Nephron progenitor cell (in vitro differentiated cells): ENCODE data around the gene KCNAB1.

ENCODE experiments used
- DNase-seq: peaks from one replicate; pipeline ENCODE4 v3.0.0; 2021
- H3K27ac Mint-ChIP-seq: 2 replicates; pipeline ENCODE4 v1.8.0; 2021; ENCODE audit warnings: mild to moderate bottlenecking, moderate library complexity, mixed read lengths
- H3K27me3 Mint-ChIP-seq: 2 replicates; pipeline ENCODE4 v1.8.0; 2021; ENCODE audit warnings: mild to moderate bottlenecking, low read depth, mixed read lengths; ENCODE audit not compliant: poor library complexity
- H3K36me3 Mint-ChIP-seq: 2 replicates; pipeline ENCODE4 v1.8.0; 2021; ENCODE audit warnings: low read depth, mixed read lengths
- H3K4me1 Mint-ChIP-seq: 2 replicates; pipeline ENCODE4 v1.8.0; 2021; ENCODE audit warnings: mixed read lengths
- H3K4me3 Mint-ChIP-seq: 2 replicates; pipeline ENCODE4 v1.8.0; 2021; ENCODE audit warnings: mild to moderate bottlenecking, moderate library complexity, mixed read lengths
- H3K9me3 Mint-ChIP-seq: 2 replicates; pipeline ENCODE4 v1.8.0; 2021; ENCODE audit warnings: mild to moderate bottlenecking, moderate library complexity, mixed read lengths
- TF ChIP-seq, protein P1 (sequence below): fragments of 200-600 bp; sonication (generic); IDR thresholded peaks from 2 replicates; pipeline ENCODE4 v1.5.0; 2021; ENCODE audit warnings: antibody characterized with exemption

The KCNAB1 gene

DNA sequence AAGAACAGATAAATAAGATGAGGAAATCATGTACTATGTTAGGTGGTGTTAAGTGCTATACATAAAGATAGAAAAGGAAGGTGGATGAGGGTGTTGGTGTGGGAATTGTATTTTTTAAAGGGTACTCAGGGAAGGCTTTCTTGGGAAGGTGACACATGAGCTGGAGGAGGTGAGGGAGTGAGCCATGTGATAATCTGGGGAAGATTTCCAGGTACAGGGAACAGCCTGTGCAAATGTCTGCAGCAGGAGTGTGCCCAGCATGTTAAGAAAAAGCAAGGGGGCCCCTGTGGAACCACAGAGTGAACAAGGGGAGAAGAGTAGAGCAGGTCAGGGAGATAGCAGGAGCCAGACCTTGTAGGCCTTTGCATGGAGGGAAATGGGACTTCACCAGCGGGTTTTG is 258.9 kb downstream of the KCNAB1 start:
- TF ChIP-seq, protein P1, sequence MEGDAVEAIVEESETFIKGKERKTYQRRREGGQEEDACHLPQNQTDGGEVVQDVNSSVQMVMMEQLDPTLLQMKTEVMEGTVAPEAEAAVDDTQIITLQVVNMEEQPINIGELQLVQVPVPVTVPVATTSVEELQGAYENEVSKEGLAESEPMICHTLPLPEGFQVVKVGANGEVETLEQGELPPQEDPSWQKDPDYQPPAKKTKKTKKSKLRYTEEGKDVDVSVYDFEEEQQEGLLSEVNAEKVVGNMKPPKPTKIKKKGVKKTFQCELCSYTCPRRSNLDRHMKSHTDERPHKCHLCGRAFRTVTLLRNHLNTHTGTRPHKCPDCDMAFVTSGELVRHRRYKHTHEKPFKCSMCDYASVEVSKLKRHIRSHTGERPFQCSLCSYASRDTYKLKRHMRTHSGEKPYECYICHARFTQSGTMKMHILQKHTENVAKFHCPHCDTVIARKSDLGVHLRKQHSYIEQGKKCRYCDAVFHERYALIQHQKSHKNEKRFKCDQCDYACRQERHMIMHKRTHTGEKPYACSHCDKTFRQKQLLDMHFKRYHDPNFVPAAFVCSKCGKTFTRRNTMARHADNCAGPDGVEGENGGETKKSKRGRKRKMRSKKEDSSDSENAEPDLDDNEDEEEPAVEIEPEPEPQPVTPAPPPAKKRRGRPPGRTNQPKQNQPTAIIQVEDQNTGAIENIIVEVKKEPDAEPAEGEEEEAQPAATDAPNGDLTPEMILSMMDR, result no peak
- Mint-ChIP-seq H3K4me3 (no peak overlapping the region), H3K9me3 (no peaks in the 10 kb centered on the region), H3K27me3 (peaks cover 7% of the 10 kb centered on the region), H3K27ac (no peak overlapping the region), H3K4me1 (peaks cover 18% of the 10 kb centered on the region), H3K36me3 (no peaks in the 10 kb centered on the region)
- DNase-seq, result no peak

DNA sequence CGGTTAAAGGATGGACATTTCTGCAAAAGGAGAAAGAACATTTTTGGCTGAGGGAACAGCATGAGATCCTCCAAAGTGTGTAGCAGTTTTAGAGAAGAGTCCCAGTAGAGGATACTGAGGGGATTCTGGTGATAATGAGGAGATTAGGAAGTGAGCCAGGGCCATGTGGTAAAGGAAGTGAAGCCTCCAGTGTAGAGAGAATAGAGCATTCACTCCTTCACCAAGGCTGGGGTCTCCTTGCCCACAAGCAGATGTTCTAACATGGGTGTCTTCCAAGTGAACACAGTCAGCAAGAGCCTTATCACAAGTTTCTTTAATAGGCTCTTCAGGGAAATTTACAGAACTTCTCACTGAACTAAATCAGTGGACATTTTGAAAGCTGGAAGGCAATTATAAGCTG is 260.9 kb downstream of the KCNAB1 start:
- TF ChIP-seq, protein P1, result no peak
- H3K4me1 Mint-ChIP-seq, result peaks cover 15% of the 10 kb centered on the region
- no peaks in the 10 kb centered on the region for H3K9me3 Mint-ChIP-seq
- no peaks in the 10 kb centered on the region for H3K36me3 Mint-ChIP-seq
- H3K27ac Mint-ChIP-seq, result no peak overlapping the region
- DNase-seq, result no peak
- H3K4me3 Mint-ChIP-seq, result no peak overlapping the region
- peaks cover 9% of the 10 kb centered on the region for H3K27me3 Mint-ChIP-seq

DNA sequence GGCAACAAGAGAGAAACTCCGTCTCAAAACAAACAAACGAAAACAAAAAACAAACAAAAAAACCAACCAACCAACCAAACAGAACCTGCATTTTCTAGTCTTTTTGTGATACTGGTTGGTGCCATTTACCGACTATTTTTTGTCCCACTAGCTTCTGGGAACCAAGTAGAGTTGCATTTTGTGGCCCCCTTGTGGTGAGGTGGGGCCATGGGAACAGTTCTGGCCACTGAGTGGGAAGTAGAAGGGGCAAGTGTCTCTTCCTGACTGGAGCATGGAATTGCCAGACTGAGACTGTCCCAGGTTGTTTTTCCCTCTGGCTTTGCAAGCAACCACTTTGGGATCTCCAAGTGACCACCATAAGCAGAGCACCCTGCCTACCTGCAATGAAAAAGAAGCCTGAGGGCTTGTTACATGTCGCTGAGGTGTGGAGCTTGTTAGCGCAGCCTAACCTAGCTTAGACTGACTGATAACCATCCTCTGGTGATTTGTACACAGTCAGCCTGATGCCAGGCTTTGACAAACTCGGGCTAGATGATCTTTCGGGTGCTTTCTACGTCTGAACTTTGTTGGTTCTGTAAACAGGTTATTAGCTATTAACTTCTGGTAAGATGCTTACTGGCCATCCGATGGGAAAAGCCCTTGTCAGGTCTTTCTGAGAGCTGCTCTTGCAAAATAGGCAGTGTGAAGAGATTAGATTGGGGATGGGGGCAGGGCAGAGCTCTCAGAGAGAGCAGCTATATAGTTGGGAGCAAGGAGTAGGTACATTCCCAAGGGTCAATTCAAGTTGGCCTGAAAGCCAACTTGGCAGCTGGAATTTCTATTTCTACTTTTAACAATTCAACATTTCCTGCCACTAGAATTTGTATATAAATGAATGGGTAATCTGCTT is 262.3 kb downstream of the KCNAB1 start:
- Mint-ChIP-seq H3K27ac (no peak overlapping the region), H3K27me3 (peaks cover 9% of the 10 kb centered on the region), H3K4me3 (no peak overlapping the region), H3K9me3 (no peaks in the 10 kb centered on the region), H3K4me1 (peaks cover 21% of the 10 kb centered on the region), H3K36me3 (no peaks in the 10 kb centered on the region)
- TF ChIP-seq, protein P1, result peak; percentile 41
- DNase-seq, result peak; percentile 18

DNA sequence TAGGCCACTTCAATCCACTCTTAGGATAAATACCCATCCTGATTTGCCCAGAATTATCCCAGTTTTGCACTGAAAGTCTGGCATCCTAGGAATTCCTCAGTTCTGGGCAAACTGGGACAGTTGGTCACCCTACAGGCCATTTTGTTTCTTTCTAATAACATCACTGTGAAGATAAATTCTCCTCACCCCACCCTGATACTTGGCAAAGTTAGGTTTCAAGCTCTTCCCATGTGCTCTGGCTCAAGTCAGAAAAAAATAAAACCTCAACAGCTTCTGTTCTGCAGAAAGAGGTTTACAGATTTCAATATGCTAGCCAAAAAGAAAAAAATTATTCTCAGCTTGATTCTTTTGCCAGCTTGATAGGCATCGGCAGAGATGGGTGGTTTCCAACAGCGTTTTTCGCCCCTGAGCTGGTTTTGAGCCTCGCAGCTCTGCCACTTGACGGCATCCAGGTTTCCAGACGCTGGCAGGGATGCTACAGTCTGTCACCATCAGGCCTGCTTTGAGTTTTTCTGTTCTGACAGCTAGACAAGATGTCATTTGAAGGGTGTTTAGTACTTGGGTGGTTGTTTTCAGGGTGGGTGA is 263.2 kb downstream of the KCNAB1 start:
- peaks cover 10% of the 10 kb centered on the region for H3K27me3 Mint-ChIP-seq
- no peak for DNase-seq
- no peak overlapping the region for H3K4me3 Mint-ChIP-seq
- no peaks in the 10 kb centered on the region for H3K9me3 Mint-ChIP-seq
- peaks cover 21% of the 10 kb centered on the region for H3K4me1 Mint-ChIP-seq
- no peaks in the 10 kb centered on the region for H3K36me3 Mint-ChIP-seq
- H3K27ac Mint-ChIP-seq, result no peak overlapping the region
- TF ChIP-seq, protein P1, result no peak

DNA sequence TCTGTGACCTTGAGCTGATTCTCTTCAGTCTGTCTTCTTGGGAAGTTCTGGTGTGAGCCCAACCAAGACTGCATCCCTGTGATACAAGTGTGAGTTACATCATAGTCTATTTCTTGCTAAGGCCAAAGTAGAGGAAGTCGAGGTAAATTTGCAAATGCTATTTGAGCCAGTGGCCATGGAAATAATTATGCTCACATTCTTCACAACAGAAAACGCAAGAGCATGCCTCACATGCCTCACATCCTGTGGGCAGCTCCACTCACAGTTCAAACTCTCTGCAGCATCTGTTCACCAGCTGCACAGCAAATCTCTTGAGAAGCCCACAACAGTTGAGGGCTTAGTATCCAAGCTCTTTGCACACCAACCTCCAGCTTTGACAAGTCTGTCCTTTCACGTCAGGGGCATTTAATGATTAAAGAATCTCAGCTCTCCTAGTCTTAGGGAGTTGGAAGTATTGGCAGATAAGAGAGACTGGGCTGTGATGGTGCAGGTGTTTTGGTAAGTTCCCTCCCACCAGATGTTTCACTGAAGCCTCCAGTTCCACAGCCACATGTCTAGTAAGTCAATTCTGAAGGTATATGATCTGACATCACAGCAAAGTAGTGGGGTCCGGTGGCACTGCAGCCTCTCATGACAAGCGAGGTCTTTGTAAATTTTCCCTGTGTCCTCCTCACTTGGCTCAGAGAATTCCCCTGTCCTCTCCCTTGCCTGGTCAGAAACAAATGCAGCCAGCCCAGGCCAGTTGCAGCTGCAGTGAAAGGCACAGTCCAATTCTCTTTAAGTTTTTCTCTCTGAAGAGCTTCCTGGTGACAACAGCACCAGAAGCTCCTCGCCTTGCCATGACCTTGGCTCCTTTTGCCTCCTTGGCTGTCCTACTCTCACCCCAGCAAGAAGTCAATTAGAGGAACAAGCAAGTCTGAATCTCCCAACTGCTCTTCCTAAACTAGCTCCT is 268.4 kb downstream of the KCNAB1 start:
- Mint-ChIP-seq H3K36me3 (no peaks in the 10 kb centered on the region), H3K27me3 (peaks cover 16% of the 10 kb centered on the region), H3K27ac (no peak overlapping the region), H3K4me1 (peaks cover 15% of the 10 kb centered on the region), H3K9me3 (no peaks in the 10 kb centered on the region), H3K4me3 (no peak overlapping the region)
- DNase-seq, result no peak
- TF ChIP-seq, protein P1, result no peak
